K562 (cell line): ENCODE measurements around the gene MDK. TPM values are rescaled to one million over a fixed set of nuclear protein-coding genes. Genes with fewer than 3 reads are reported as not detected.
A peak's percentile ranks its signal among the peaks of the same experiment; 100 is the strongest.

Experiments
- ARNT ChIP-seq, 2 experiments: fragments of 450-650 bp; IDR thresholded peaks; 2 replicates each; pipeline ENCODE4 v1.6.1; 2016; ENCODE audit warnings: mild to moderate bottlenecking in 1 of 2
- C11orf30 ChIP-seq: fragments of 450-650 bp; IDR thresholded peaks from 2 replicates; pipeline ENCODE4 v1.6.1; 2016; ENCODE audit warnings: low read depth, mild to moderate bottlenecking
- E2F1 ChIP-seq: sonication (generic); formaldehyde crosslinking; IDR thresholded peaks from 2 replicates; pipeline ENCODE4 v1.8.1; 2023; ENCODE audit warnings: mild to moderate bottlenecking, missing genetic modification reagents, moderate library complexity
- E2F5 ChIP-seq: sonication (generic); formaldehyde crosslinking; IDR thresholded peaks from 2 replicates; pipeline ENCODE4 v1.8.0; 2022; ENCODE audit warnings: mild to moderate bottlenecking, missing genetic modification reagents
- ELF1 ChIP-seq: fragments of 200-800 bp; sonication (Bioruptor generic); IDR thresholded peaks from 2 replicates; pipeline ENCODE4 v1.6.1; 2016; ENCODE audit warnings: missing genetic modification characterization, missing compliant biosample characterization
- ETS1 ChIP-seq: conservative IDR thresholded peaks from 2 replicates; pipeline ENCODE4 v1.6.1; 2011; ENCODE audit warnings: low read depth, mild to moderate bottlenecking, low read length; ENCODE audit not compliant: control insufficient read depth
- FOXJ3 ChIP-seq: sonication (generic); formaldehyde crosslinking; IDR thresholded peaks from 2 replicates; pipeline ENCODE4 v1.4.0; 2020; ENCODE audit warnings: mild to moderate bottlenecking, missing genetic modification reagents
- HNRNPLL ChIP-seq: fragments of 200-400 bp; formaldehyde crosslinking; IDR thresholded peaks from 2 replicates; pipeline ENCODE4 v1.6.1; 2017; ENCODE audit warnings: low read length, low read depth, mild to moderate bottlenecking; ENCODE audit not compliant: poor library complexity, severe bottlenecking
- NFIX ChIP-seq: fragments of 250-450 bp; sonication (Bioruptor Pico); IDR thresholded peaks from 2 replicates; pipeline ENCODE4 v1.4.0; 2020; ENCODE audit warnings: low read depth, mild to moderate bottlenecking, moderate library complexity
- RNF219 ChIP-seq: fragments of 250-450 bp; sonication (Bioruptor Pico); IDR thresholded peaks from 2 replicates; pipeline ENCODE4 v1.5.0; 2022; ENCODE audit warnings: mild to moderate bottlenecking
- SIN3A ChIP-seq, 2 experiments: fragments of 150-350 bp in 1 of 2; IDR thresholded peaks; 2 replicates each; pipeline ENCODE4 v1.6.1; 2011 to 2016; ENCODE audit warnings: borderline replicate concordance in 2 of 2, low read depth in 2 of 2, low read length in 2 of 2, mild to moderate bottlenecking in 2 of 2, moderate library complexity in 2 of 2; ENCODE audit not compliant: control insufficient read depth in 1 of 2
- TARDBP ChIP-seq: fragments of 450-650 bp; IDR thresholded peaks from 2 replicates; pipeline ENCODE4 v1.6.1; 2016
- TOE1 ChIP-seq, 2 experiments: fragments of 450-650 bp in 1 of 2; sonication (generic) in 1 of 2; formaldehyde crosslinking in 1 of 2; IDR thresholded peaks; 2 replicates each; pipeline versions ENCODE4 v1.7.1 to v1.8.0; 2016 to 2022; ENCODE audit warnings: borderline replicate concordance in 2 of 2, mild to moderate bottlenecking in 2 of 2, antibody characterized with exemption in 1 of 2, inconsistent platforms in 1 of 2, low read depth in 1 of 2, missing genetic modification reagents in 1 of 2, moderate library complexity in 1 of 2
- TRIM25 ChIP-seq: fragments of 450-650 bp; IDR thresholded peaks from 2 replicates; pipeline ENCODE4 v1.7.0; 2016; ENCODE audit warnings: borderline replicate concordance
- U2AF2 ChIP-seq: fragments of 200-400 bp; formaldehyde crosslinking; optimal IDR thresholded peaks from 2 replicates; pipeline ENCODE3; 2017; ENCODE audit warnings: low read depth, mild to moderate bottlenecking, low read length
- ZBTB8A ChIP-seq: fragments of 450-650 bp; IDR thresholded peaks from 2 replicates; pipeline ENCODE4 v1.6.1; 2018; ENCODE audit warnings: mild to moderate bottlenecking, moderate library complexity; ENCODE audit not compliant: partially characterized antibody
- ZNF354B ChIP-seq: fragments of 250-450 bp; sonication (Bioruptor Pico); IDR thresholded peaks from 2 replicates; pipeline ENCODE4 v1.4.0; 2020
- ZNF699 ChIP-seq: fragments of 250-450 bp; sonication (Bioruptor Pico); IDR thresholded peaks from 2 replicates; pipeline ENCODE4 v1.8.0; 2021; ENCODE audit warnings: mild to moderate bottlenecking, moderate library complexity; ENCODE audit not compliant: insufficient replicate concordance
- ZNF75A ChIP-seq: fragments of 450-650 bp; formaldehyde crosslinking; IDR thresholded peaks from 2 replicates; pipeline ENCODE4 v1.4.0; 2020; ENCODE audit warnings: mild to moderate bottlenecking
- polyA plus RNA-seq, 8 experiments: library from polyadenylated mRNA; depleted of rRNA in 4 of 8; stranded (reverse) in 5 of 8; unstranded in 3 of 8; fragments of >200 nt; fragmentation: Nextera tagmentation in 2 of 8; fragmentation: Illumina TruSeq in 1 of 8; extraction: Ambion mirVana in 2 of 8; extraction: Trizol in 1 of 8; gene quantifications; 2 replicates each; pipeline versions ENCODE4 v1.2.1 to v1.2.3, GENCODE V29; 2011 to 2014; ENCODE audit warnings: inconsistent platforms in 1 of 8, missing spikeins in 1 of 8
- total RNA-seq, 7 experiments: library from RNA; depleted of rRNA in 6 of 7; stranded (reverse); fragments of >200 nt in 6 of 7; fragmentation: Illumina TruSeq in 2 of 7; extraction: Trizol in 2 of 7; gene quantifications; 2 replicates each; pipeline versions ENCODE4 v1.2.1 to v1.2.3, GENCODE V29; 2011 to 2021; ENCODE audit warnings: low replicate concordance in 1 of 7

MDK gene
- total and polyA plus RNA-seq, 9 of the 15 experiments (the other 6 are each of a cell fraction or from before 2014, with no cell fraction given) = 20.7 to 700 (median 350) TPM

GRCh38 chr11:46392421-46393230 is 11.2 kb downstream of the MDK start (continued):
- TF ChIP-seq TOE1 (IDR thresholded peaks at IDR 0.05; ENCODE audit: borderline replicate concordance) = 0 out of 2 replicates have a peak, but pooled peaks have one; percentile 32
- TF ChIP-seq TOE1 (CRISPR knock-in tag; IDR thresholded peaks at IDR 0.05; ENCODE audit: borderline replicate concordance, low read depth) = no peak; the same call in 1 of the 2 replicates
- TF ChIP-seq ZNF699 = no peak
- TF ChIP-seq TRIM25 = no peak
- TF ChIP-seq ETS1 = peak; percentile 97
- TF ChIP-seq ZNF75A (CRISPR knock-in tag) = no peak
- TF ChIP-seq ARNT (IDR thresholded peaks at IDR 0.05) = no peak
- TF ChIP-seq ZNF354B (CRISPR knock-in tag) = no peak
- no peak for TF ChIP-seq C11orf30
- no peak for TF ChIP-seq RNF219 (CRISPR knock-in tag)
- TF ChIP-seq SIN3A (IDR thresholded peaks at IDR 0.05; ENCODE audit: borderline replicate concordance in 2 of 2, control insufficient read depth in 1 of 2, low read depth in 2 of 2, low read length in 2 of 2) = peak; percentile 98 to 99
- no peak for TF ChIP-seq TARDBP
- peak; percentile 67 for TF ChIP-seq ELF1 (tag)
- peak; percentile 92 for TF ChIP-seq E2F5
- TF ChIP-seq HNRNPLL = no peak
- TF ChIP-seq NFIX = no peak
- peak; percentile 96 for TF ChIP-seq E2F1 (CRISPR knock-in tag)
- TF ChIP-seq ZBTB8A = no peak
- TF ChIP-seq U2AF2 = no peak
- no peak for TF ChIP-seq FOXJ3 (CRISPR knock-in tag)
